Tibial artery (tissue), 4 donors: ENCODE measurements around the gene BRSK2.
"Not testable (repeated sequence)": the region's sequence is repeated elsewhere in the genome, so short reads cannot be mapped to it uniquely, and the experiment has no call there.

Experiments used
- DNase-seq, 2 donors: peaks; one replicate each; pipeline ENCODE4 v3.0.0-alpha.2; 2019
- H3K27ac ChIP-seq, 2 donors: fragments of 200-600 bp; sonication (generic) in 1 of 2; 1 replicate in 1 of 2; 2 replicates in 1 of 2; pipeline ENCODE4 v1.5.1; 2018 to 2019; ENCODE audit warnings: mild to moderate bottlenecking in 1 of 2
- H3K27me3 ChIP-seq, 2 donors: fragments of 200-600 bp; sonication (generic) in 1 of 2; one replicate each; pipeline versions ENCODE4 v1.5.1 to v1.6.0; 2016 to 2019
- H3K36me3 ChIP-seq, 3 donors: fragments of 200-600 bp; sonication (generic) in 2 of 3; one replicate each; pipeline ENCODE4 v1.5.1; 2016 to 2019; ENCODE audit warnings: mild to moderate bottlenecking in 2 of 3
- H3K4me1 ChIP-seq, 4 donors: fragments of 200-600 bp; sonication (generic) in 2 of 4; 1 replicate in 3 of 4; 2 replicates in 1 of 4; pipeline ENCODE4 v1.5.1; 2016 to 2019
- H3K4me3 ChIP-seq, 2 donors: fragments of 200-600 bp; sonication (generic) in 1 of 2; 1 replicate in 1 of 2; 2 replicates in 1 of 2; pipeline ENCODE4 v1.5.1; 2018 to 2019; ENCODE audit warnings: mild to moderate bottlenecking in 2 of 2
- H3K9me3 ChIP-seq, 3 donors: fragments of 200-600 bp; sonication (generic) in 1 of 3; one replicate each; pipeline ENCODE4 v1.5.1; 2016 to 2019
- intact Hi-C: fragments of 100-400 bp; cut with DNase I; formaldehyde crosslinking; loops from one replicate; pipeline ENCODE4 v1.15.0; 2023; ENCODE audit warnings: low total_unique reads
- TF ChIP-seq, protein P1 (sequence below), 2 experiments: fragments of 200-600 bp in 1 of 2; fragments of 450-650 bp in 1 of 2; IDR thresholded peaks; one replicate each; pipeline ENCODE4 v1.5.1; 2017 to 2019; ENCODE audit warnings: antibody characterized with exemption in 2 of 2, mild to moderate bottlenecking in 1 of 2, moderate library complexity in 1 of 2

The BRSK2 gene

DNA sequence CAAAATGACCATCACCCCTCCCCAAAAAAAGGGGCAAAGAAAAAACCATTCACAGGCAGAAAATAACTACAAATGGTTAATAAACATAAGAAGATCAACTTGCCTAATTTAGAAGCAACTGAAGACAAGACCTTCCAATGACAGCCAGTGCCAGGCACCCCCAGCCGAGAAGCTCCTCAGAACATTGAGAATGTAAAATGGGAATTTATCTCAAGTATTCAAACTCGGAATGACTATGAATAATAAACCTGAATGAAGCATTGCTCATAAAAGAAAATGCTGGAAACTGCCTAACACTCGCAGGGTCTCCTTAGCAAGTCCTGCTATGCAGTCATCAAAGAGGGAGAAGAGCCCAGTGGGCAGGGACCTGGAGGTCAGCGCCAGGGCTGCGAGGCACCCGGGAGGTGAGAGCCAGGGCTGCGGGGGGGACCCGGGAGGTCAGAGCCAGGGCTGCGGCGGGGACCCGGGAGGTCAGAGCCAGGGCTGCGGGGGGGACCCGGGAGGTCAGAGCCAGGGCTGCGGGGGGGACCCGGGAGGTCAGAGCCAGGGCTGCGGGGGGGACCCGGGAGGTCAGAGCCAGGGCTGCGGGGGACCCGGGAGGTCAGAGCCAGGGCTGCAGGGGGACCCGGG, 120.0 kb downstream of the BRSK2 start:
- H3K9me3 ChIP-seq = no peaks in the 10 kb centered on the region
- peaks cover 0 to 80% (median 68%) of the 10 kb centered on the region in 4 donors for H3K4me1 ChIP-seq
- H3K27me3 ChIP-seq = no peaks in the 10 kb centered on the region
- intact Hi-C loops = loop anchor here (10.0 kb wide), 1 partner anchor 205 kb away; the partner anchor contains the start of gene TOLLIP
- no peaks in the 10 kb centered on the region for H3K36me3 ChIP-seq
- DNase-seq = no peak
- no peak overlapping the region for H3K4me3 ChIP-seq
- TF ChIP-seq, protein P1, sequence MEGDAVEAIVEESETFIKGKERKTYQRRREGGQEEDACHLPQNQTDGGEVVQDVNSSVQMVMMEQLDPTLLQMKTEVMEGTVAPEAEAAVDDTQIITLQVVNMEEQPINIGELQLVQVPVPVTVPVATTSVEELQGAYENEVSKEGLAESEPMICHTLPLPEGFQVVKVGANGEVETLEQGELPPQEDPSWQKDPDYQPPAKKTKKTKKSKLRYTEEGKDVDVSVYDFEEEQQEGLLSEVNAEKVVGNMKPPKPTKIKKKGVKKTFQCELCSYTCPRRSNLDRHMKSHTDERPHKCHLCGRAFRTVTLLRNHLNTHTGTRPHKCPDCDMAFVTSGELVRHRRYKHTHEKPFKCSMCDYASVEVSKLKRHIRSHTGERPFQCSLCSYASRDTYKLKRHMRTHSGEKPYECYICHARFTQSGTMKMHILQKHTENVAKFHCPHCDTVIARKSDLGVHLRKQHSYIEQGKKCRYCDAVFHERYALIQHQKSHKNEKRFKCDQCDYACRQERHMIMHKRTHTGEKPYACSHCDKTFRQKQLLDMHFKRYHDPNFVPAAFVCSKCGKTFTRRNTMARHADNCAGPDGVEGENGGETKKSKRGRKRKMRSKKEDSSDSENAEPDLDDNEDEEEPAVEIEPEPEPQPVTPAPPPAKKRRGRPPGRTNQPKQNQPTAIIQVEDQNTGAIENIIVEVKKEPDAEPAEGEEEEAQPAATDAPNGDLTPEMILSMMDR (IDR thresholded peaks at IDR 0.05) = no peak
- peak overlapping the region; percentile 68 to 87 for H3K27ac ChIP-seq

DNA sequence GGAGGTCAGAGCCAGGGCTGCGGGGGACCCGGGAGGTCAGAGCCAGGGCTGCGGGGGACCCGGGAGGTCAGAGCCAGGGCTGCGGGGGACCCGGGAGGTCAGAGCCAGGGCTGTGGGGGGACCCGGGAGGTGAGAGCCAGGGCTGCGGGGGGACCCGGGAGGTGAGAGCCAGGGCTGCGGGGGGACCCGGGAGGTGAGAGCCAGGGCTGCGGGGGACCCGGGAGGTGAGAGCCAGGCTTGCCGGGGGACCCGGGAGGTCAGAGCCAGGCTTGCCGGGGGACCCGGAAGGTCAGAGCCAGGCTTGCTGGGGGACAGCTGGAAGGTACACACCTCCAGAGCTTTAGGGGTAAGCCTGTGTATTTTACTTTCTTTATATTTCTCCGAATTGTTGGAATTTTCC, 120.6 kb downstream of the BRSK2 start:
- not testable (repeated sequence) for H3K27ac ChIP-seq, H3K27me3 ChIP-seq, H3K36me3 ChIP-seq, DNase-seq, H3K9me3 ChIP-seq, H3K4me3 ChIP-seq
- intact Hi-C loops = loop anchor here (10.0 kb wide), 1 partner anchor 206 kb away; the partner anchor contains the start of gene TOLLIP
- peaks cover 0 to 80% (median 71%) of the 10 kb centered on the region in 4 donors for H3K4me1 ChIP-seq

DNA sequence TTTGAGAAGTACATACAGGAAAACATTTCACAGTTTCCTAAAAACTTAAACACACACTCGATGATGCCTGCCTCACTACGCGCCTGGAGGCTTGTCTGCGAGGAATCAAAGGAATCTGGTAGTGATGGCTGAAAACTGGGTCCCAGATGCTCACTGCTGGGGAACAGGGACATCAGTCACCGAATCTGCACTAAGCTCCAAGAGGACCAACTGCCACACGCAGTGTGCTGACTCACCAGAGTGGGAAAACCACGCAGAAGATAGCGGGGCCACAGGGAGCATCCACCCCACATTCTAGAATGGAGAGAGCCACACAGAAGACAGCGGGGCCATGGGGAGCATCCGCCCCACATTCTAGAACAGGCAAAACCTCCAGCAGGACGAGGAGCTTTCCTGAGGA, 121.2 kb downstream of the BRSK2 start:
- H3K4me1 ChIP-seq = peaks cover 0 to 81% (median 72%) of the 10 kb centered on the region in 4 donors
- TF ChIP-seq, protein P1 (IDR thresholded peaks at IDR 0.05) = no peak
- H3K27ac ChIP-seq = peak overlapping the region in 1 of 2 donors; percentile 48
- no peak for DNase-seq
- H3K9me3 ChIP-seq = no peaks in the 10 kb centered on the region
- no peaks in the 10 kb centered on the region for H3K27me3 ChIP-seq
- intact Hi-C loops = loop anchor here (10.0 kb wide), 1 partner anchor 206 kb away; the partner anchor contains the start of gene TOLLIP
- no peaks in the 10 kb centered on the region for H3K36me3 ChIP-seq
- H3K4me3 ChIP-seq = no peak overlapping the region

DNA sequence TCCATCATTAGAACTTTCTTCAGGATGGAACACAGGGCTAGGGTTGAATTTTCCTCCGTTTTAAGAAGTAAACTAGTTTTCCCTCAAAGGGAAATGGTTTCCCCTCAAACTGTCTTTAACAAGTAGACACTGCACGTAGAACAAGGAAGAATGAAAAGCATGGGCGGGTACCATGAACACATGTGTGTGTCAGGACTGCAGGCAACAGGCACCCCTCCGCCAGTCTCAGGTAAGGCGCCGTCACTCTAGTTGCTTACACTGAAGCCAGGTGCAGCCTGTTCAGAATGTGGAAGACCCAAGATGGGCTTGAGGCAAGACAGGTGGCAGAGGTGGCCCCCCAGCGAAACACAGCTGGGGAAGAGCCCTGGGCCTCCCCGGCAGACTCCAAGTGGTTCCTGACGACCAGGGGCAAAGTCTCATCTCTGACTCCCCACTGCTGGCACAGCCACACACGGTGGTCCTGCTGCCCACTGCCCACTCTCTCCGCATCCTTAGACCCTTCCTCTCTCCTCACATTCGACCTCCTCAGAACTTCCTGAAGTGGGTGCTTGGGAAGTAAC, 122.3 kb downstream of the BRSK2 start:
- H3K27ac ChIP-seq = peak overlapping the region; percentile 35 to 48

More for the DNA sequence above, 122.3 kb downstream of the BRSK2 start:
- no peak for DNase-seq
- no peaks in the 10 kb centered on the region for H3K36me3 ChIP-seq
- no peak overlapping the region for H3K4me3 ChIP-seq
- TF ChIP-seq, protein P1 (IDR thresholded peaks at IDR 0.05) = no peak
- no peaks in the 10 kb centered on the region for H3K9me3 ChIP-seq
- intact Hi-C loops = loop anchor here (10.0 kb wide), 1 partner anchor 207 kb away; the partner anchor contains the start of gene TOLLIP
- H3K4me1 ChIP-seq = peaks cover 0 to 75% (median 67%) of the 10 kb centered on the region in 4 donors
- H3K27me3 ChIP-seq = no peaks in the 10 kb centered on the region
